Endothelial cell (in vitro differentiated cells): ENCODE measurements around the gene PRDM9. TPM values are rescaled to one million over a fixed set of nuclear protein-coding genes. Genes with fewer than 3 reads are reported as not detected.
"Not testable (repeated sequence)": the region's sequence is repeated elsewhere in the genome, so short reads cannot be mapped to it uniquely, and the experiment has no call there.

ENCODE experiments used
- DNase-seq: peaks from one replicate; pipeline ENCODE4 v3.0.0; 2021; ENCODE audit warnings: low spot score
- H3K27ac Mint-ChIP-seq: one replicate; pipeline ENCODE4 v1.8.0; 2021; ENCODE audit warnings: mixed read lengths, inconsistent platforms; ENCODE audit not compliant: unreplicated experiment
- H3K27me3 Mint-ChIP-seq: one replicate; pipeline ENCODE4 v1.8.0; 2021; ENCODE audit warnings: mild to moderate bottlenecking, moderate library complexity, mixed read lengths, inconsistent platforms; ENCODE audit not compliant: unreplicated experiment
- H3K36me3 Mint-ChIP-seq: one replicate; pipeline ENCODE4 v1.8.0; 2021; ENCODE audit warnings: mild to moderate bottlenecking, low read depth, mixed read lengths, inconsistent platforms; ENCODE audit not compliant: unreplicated experiment
- H3K4me1 Mint-ChIP-seq: one replicate; pipeline ENCODE4 v1.8.0; 2021; ENCODE audit warnings: mild to moderate bottlenecking, mixed read lengths, inconsistent platforms; ENCODE audit not compliant: unreplicated experiment
- H3K4me3 Mint-ChIP-seq: one replicate; pipeline ENCODE4 v1.8.0; 2021; ENCODE audit warnings: mild to moderate bottlenecking, mixed read lengths, inconsistent platforms; ENCODE audit not compliant: unreplicated experiment
- H3K9me3 Mint-ChIP-seq: one replicate; pipeline ENCODE4 v1.8.0; 2021; ENCODE audit warnings: mixed read lengths, inconsistent platforms; ENCODE audit not compliant: unreplicated experiment
- CTCF ChIP-seq: fragments of 200-600 bp; sonication (generic); IDR thresholded peaks from one replicate; pipeline ENCODE4 v1.5.0; 2021; ENCODE audit warnings: antibody characterized with exemption; ENCODE audit not compliant: unreplicated experiment
- total RNA-seq: library from RNA; stranded (reverse); fragmentation: NEBNext Ultra II Directional; extraction: Animal tissue kit (Norgen Biotek cat#: 25700); gene quantifications from one replicate; pipeline ENCODE4 v1.2.1, GENCODE V29; 2021; ENCODE audit not compliant: unreplicated experiment

Gene PRDM9
- total RNA-seq, 1 donor from 2014 or later, result not detected

- Mint-ChIP-seq H3K4me3 (no peak overlapping the region), H3K36me3 (peaks cover 6% of the 10 kb centered on the region), H3K9me3 (no peaks in the 10 kb centered on the region), H3K27ac (no peak overlapping the region), H3K27me3 (peaks cover 6% of the 10 kb centered on the region), H3K4me1 (peaks cover 6% of the 10 kb centered on the region)
- DNase-seq, result no peak
- TF ChIP-seq CTCF, result no peak
Measured at GRCh38 chr5:23525751-23526150, 18.3 kb downstream of the PRDM9 start.

GRCh38 chr5:23526616-23527015 lies 19.2 kb downstream of the PRDM9 start:
- not testable (repeated sequence) for H3K27ac Mint-ChIP-seq, H3K4me3 Mint-ChIP-seq, DNase-seq, H3K36me3 Mint-ChIP-seq, H3K9me3 Mint-ChIP-seq, H3K27me3 Mint-ChIP-seq, H3K4me1 Mint-ChIP-seq

- not testable (repeated sequence) for H3K4me3 Mint-ChIP-seq, H3K4me1 Mint-ChIP-seq, DNase-seq
Measured at GRCh38 chr5:23527216-23527920, 20.0 kb downstream of the PRDM9 start.

GRCh38 chr5:23528677-23529076 lies 21.3 kb downstream of the PRDM9 start:
- peaks cover 6% of the 10 kb centered on the region for H3K36me3 Mint-ChIP-seq
- H3K4me1 Mint-ChIP-seq, result peaks cover 6% of the 10 kb centered on the region
- no peak for DNase-seq
- no peaks in the 10 kb centered on the region for H3K9me3 Mint-ChIP-seq
- H3K27me3 Mint-ChIP-seq, result peaks cover 6% of the 10 kb centered on the region
- TF ChIP-seq CTCF, result no peak
- no peak overlapping the region for H3K4me3 Mint-ChIP-seq
- H3K27ac Mint-ChIP-seq, result no peak overlapping the region

More at GRCh38 chr5:23527216-23527920, 20.0 kb downstream of the PRDM9 start:
- H3K27ac Mint-ChIP-seq, H3K36me3 Mint-ChIP-seq, H3K27me3 Mint-ChIP-seq, H3K9me3 Mint-ChIP-seq: not testable (repeated sequence)

- H3K4me1 Mint-ChIP-seq, result peaks cover 6% of the 10 kb centered on the region
- H3K4me3 Mint-ChIP-seq, result no peak overlapping the region
Measured at GRCh38 chr5:23530571-23530970, 23.2 kb downstream of the PRDM9 start.

More at GRCh38 chr5:23530571-23530970, 23.2 kb downstream of the PRDM9 start:
- no peak for DNase-seq
- Mint-ChIP-seq H3K9me3 (no peaks in the 10 kb centered on the region), H3K36me3 (peaks cover 6% of the 10 kb centered on the region), H3K27me3 (peaks cover 6% of the 10 kb centered on the region), H3K27ac (no peak overlapping the region)
- no peak for TF ChIP-seq CTCF
